HEK293 (cell line): Measurements from ENCODE around the gene CLEC16A.

ENCODE experiments used
- CTCF ChIA-PET: fragments of 350-600 bp; formaldehyde crosslinking; extraction: SDS; loops from one replicate; lab custom pipeline; 2021; ENCODE audit warnings: antibody characterized with exemption; lab: Yijun Ruan, JAX
- POLR2A ChIA-PET: fragments of 300-600 bp; formaldehyde crosslinking; extraction: SDS; loops from one replicate; lab custom pipeline; 2020; ENCODE audit warnings: antibody characterized with exemption, inconsistent platforms; lab: Yijun Ruan, JAX
- H3K27ac ChIP-seq: fragments of 200-500 bp; sonication (Bioruptor generic); 2 replicates; pipeline ENCODE4 v1.5.1; 2014; ENCODE audit warnings: low read depth, low read length, control low read depth, inconsistent platforms; ENCODE audit errors: extremely low read depth
- H3K36me3 ChIP-seq, 2 experiments: fragments of 200-500 bp in 1 of 2; sonication (Bioruptor generic) in 1 of 2; 1 replicate in 1 of 2; 2 replicates in 1 of 2; pipeline ENCODE4 v1.5.1; 2014 to 2017; ENCODE audit warnings: inconsistent platforms in 2 of 2, low read length in 2 of 2; ENCODE audit not compliant: control insufficient read depth in 2 of 2, insufficient read depth in 1 of 2
- H3K4me1 ChIP-seq: fragments of 200-500 bp; sonication (Bioruptor generic); 2 replicates; pipeline ENCODE4 v1.5.1; 2014; ENCODE audit warnings: mild to moderate bottlenecking, low read length, inconsistent platforms; ENCODE audit not compliant: control insufficient read depth, insufficient read depth
- H3K4me3 ChIP-seq: 2 replicates; pipeline ENCODE4 v1.5.1; 2011; ENCODE audit warnings: low read depth, mild to moderate bottlenecking, control low read depth, low read length, moderate library complexity
- H3K9me3 ChIP-seq: fragments of 200-500 bp; sonication (Bioruptor generic); 2 replicates; pipeline ENCODE4 v1.5.1; 2014; ENCODE audit warnings: low read depth, low read length, inconsistent platforms; ENCODE audit not compliant: control insufficient read depth, insufficient read depth
- EGR2 ChIP-seq: fragments of 450-650 bp; formaldehyde crosslinking; IDR thresholded peaks from 2 replicates; pipeline ENCODE4 v1.5.1; 2016; ENCODE audit warnings: low read depth, missing biosample characterization, missing genetic modification characterization
- GLIS2 ChIP-seq: fragments of 450-650 bp; formaldehyde crosslinking; IDR thresholded peaks from 2 replicates; pipeline ENCODE4 v1.5.1; 2016; ENCODE audit warnings: missing biosample characterization, missing genetic modification characterization
- INSM2 ChIP-seq: fragments of 450-650 bp; formaldehyde crosslinking; IDR thresholded peaks from 2 replicates; pipeline ENCODE4 v1.5.1; 2016; ENCODE audit warnings: missing biosample characterization, missing genetic modification characterization
- SALL2 ChIP-seq: fragments of 450-650 bp; formaldehyde crosslinking; IDR thresholded peaks from 2 replicates; pipeline ENCODE4 v1.5.0; 2017; ENCODE audit warnings: missing biosample characterization, mild to moderate bottlenecking, missing genetic modification characterization, borderline replicate concordance
- WT1 ChIP-seq: fragments of 450-650 bp; formaldehyde crosslinking; IDR thresholded peaks from 2 replicates; pipeline ENCODE4 v1.5.1; 2016; ENCODE audit warnings: missing biosample characterization, missing genetic modification characterization
- ZFP41 ChIP-seq: fragments of 450-650 bp; formaldehyde crosslinking; IDR thresholded peaks from 2 replicates; pipeline ENCODE4 v1.5.1; 2016; ENCODE audit warnings: missing biosample characterization, missing genetic modification characterization, borderline replicate concordance
- ZNF114 ChIP-seq: fragments of 450-650 bp; formaldehyde crosslinking; IDR thresholded peaks from 2 replicates; pipeline ENCODE4 v1.5.0; 2017; ENCODE audit warnings: missing biosample characterization, missing genetic modification characterization
- ZNF121 ChIP-seq: fragments of 450-650 bp; formaldehyde crosslinking; IDR thresholded peaks from 2 replicates; pipeline ENCODE4 v1.5.1; 2016; ENCODE audit warnings: missing biosample characterization, missing genetic modification characterization
- ZNF211 ChIP-seq: fragments of 450-650 bp; formaldehyde crosslinking; IDR thresholded peaks from 2 replicates; pipeline ENCODE4 v1.5.1; 2016; ENCODE audit warnings: low read depth, missing biosample characterization, missing genetic modification characterization
- ZNF302 ChIP-seq: fragments of 450-650 bp; formaldehyde crosslinking; IDR thresholded peaks from 2 replicates; pipeline ENCODE4 v1.5.1; 2016; ENCODE audit warnings: missing biosample characterization, missing genetic modification characterization, low read depth
- ZNF48 ChIP-seq: fragments of 450-650 bp; formaldehyde crosslinking; IDR thresholded peaks from 2 replicates; pipeline ENCODE4 v1.5.1; 2016; ENCODE audit warnings: missing biosample characterization, missing genetic modification characterization
- ZNF660 ChIP-seq: fragments of 450-650 bp; IDR thresholded peaks from 2 replicates; pipeline ENCODE4 v1.5.1; 2018; ENCODE audit warnings: missing biosample characterization, mild to moderate bottlenecking, missing genetic modification characterization
- ZNF707 ChIP-seq: fragments of 450-650 bp; formaldehyde crosslinking; IDR thresholded peaks from 2 replicates; pipeline ENCODE4 v1.5.1; 2016; ENCODE audit warnings: missing biosample characterization, missing genetic modification characterization
- ZNF777 ChIP-seq: fragments of 450-650 bp; formaldehyde crosslinking; IDR thresholded peaks from 2 replicates; pipeline ENCODE4 v1.5.1; 2017; ENCODE audit warnings: missing biosample characterization, missing genetic modification characterization, borderline replicate concordance
- TF ChIP-seq, protein P1 (sequence below): fragments of 450-650 bp; formaldehyde crosslinking; IDR thresholded peaks from 2 replicates; pipeline ENCODE4 v1.5.1; 2017; ENCODE audit warnings: missing biosample characterization, missing genetic modification characterization
- TF ChIP-seq, protein P2 (sequence below): fragments of 450-650 bp; formaldehyde crosslinking; IDR thresholded peaks from 2 replicates; pipeline ENCODE4 v1.5.1; 2016; ENCODE audit warnings: missing biosample characterization, missing genetic modification characterization
- TF ChIP-seq, protein P3 (sequence below): fragments of 450-650 bp; formaldehyde crosslinking; IDR thresholded peaks from 2 replicates; pipeline ENCODE4 v1.5.1; 2016; ENCODE audit warnings: missing biosample characterization, missing genetic modification characterization
- TF ChIP-seq, protein P4 (sequence below): fragments of 450-650 bp; formaldehyde crosslinking; conservative IDR thresholded peaks from 2 replicates; pipeline ENCODE4 v1.5.1; 2016; ENCODE audit warnings: low read depth, missing biosample characterization, missing genetic modification characterization
- TF ChIP-seq, protein P5 (sequence below): fragments of 450-650 bp; formaldehyde crosslinking; IDR thresholded peaks from 2 replicates; pipeline ENCODE4 v1.5.1; 2017; ENCODE audit warnings: missing biosample characterization, missing genetic modification characterization

Gene CLEC16A

DNA sequence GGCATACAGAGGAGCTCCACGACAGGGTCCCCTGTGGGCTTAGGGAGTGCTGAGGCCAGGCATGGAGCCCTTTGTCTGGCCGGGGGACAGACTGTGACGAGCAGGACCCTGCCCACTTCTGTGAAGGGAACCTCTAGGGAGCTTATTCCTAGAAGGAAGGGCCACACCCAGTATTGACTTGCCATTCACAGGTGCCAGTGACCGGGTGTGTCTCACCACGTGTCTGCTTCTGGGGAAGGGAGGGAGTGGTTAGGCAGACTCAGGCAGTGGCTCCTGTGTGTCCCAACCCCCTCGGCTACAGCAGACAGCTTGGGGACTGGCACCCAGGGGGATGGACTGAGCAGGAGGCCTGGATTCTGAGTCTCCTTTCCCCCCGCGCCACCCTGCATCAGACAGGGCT lies 254.5 kb downstream of the CLEC16A start (continued):
- TF ChIP-seq, protein P1, sequence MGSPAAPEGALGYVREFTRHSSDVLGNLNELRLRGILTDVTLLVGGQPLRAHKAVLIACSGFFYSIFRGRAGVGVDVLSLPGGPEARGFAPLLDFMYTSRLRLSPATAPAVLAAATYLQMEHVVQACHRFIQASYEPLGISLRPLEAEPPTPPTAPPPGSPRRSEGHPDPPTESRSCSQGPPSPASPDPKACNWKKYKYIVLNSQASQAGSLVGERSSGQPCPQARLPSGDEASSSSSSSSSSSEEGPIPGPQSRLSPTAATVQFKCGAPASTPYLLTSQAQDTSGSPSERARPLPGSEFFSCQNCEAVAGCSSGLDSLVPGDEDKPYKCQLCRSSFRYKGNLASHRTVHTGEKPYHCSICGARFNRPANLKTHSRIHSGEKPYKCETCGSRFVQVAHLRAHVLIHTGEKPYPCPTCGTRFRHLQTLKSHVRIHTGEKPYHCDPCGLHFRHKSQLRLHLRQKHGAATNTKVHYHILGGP (tag by site-specific recombination), result peak; percentile 92
- no peak for TF ChIP-seq ZNF121 (tag by site-specific recombination)

GRCh38 chr16:11200592-11200991 lies 256.2 kb downstream of the CLEC16A start:
- no peak overlapping the region for H3K4me3 ChIP-seq
- ChIA-PET CTCF (interaction anchor here (0.6 kb wide), 1 partner anchor 181 kb away, joined by 4 read pairs; no protein-coding TSS in a partner anchor), POLR2A (interaction anchor here (1.4 kb wide), 1 partner anchor 55 kb away, joined by 4 read pairs; the partner anchor contains the start of gene SOCS1)
- no peaks in the 10 kb centered on the region for H3K4me1 ChIP-seq
- no peak overlapping the region for H3K27ac ChIP-seq
- no peaks in the 10 kb centered on the region for H3K9me3 ChIP-seq
- H3K36me3 ChIP-seq, result no peaks in the 10 kb centered on the region
- TF ChIP-seq SALL2 (no peak), INSM2 (no peak), ZNF114 (tag by site-specific recombination) (no peak), WT1 (tag by site-specific recombination) (no peak), ZNF302 (no peak), EGR2 (tag by site-specific recombination) (no peak), ZNF48 (tag by site-specific recombination) (no peak), ZNF777 (tag by site-specific recombination) (no peak), ZFP41 (tag by site-specific recombination) (no peak), ZNF660 (tag by site-specific recombination) (no peak), GLIS2 (no peak), ZNF707 (tag by site-specific recombination) (no peak), ZNF211 (tag by site-specific recombination) (no peak)
- TF ChIP-seq, protein P2, sequence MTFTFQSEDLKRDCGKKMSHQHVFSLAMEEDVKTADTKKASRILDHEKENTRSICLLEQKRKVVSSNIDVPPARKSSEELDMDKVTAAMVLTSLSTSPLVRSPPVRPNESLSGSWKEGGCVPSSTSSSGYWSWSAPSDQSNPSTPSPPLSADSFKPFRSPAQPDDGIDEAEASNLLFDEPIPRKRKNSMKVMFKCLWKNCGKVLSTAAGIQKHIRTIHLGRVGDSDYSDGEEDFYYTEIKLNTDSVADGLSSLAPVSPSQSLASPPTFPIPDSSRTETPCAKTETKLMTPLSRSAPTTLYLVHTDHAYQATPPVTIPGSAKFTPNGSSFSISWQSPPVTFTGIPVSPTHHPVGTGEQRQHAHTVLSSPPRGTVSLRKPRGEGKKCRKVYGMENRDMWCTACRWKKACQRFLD, result no peak
- TF ChIP-seq, protein P3, sequence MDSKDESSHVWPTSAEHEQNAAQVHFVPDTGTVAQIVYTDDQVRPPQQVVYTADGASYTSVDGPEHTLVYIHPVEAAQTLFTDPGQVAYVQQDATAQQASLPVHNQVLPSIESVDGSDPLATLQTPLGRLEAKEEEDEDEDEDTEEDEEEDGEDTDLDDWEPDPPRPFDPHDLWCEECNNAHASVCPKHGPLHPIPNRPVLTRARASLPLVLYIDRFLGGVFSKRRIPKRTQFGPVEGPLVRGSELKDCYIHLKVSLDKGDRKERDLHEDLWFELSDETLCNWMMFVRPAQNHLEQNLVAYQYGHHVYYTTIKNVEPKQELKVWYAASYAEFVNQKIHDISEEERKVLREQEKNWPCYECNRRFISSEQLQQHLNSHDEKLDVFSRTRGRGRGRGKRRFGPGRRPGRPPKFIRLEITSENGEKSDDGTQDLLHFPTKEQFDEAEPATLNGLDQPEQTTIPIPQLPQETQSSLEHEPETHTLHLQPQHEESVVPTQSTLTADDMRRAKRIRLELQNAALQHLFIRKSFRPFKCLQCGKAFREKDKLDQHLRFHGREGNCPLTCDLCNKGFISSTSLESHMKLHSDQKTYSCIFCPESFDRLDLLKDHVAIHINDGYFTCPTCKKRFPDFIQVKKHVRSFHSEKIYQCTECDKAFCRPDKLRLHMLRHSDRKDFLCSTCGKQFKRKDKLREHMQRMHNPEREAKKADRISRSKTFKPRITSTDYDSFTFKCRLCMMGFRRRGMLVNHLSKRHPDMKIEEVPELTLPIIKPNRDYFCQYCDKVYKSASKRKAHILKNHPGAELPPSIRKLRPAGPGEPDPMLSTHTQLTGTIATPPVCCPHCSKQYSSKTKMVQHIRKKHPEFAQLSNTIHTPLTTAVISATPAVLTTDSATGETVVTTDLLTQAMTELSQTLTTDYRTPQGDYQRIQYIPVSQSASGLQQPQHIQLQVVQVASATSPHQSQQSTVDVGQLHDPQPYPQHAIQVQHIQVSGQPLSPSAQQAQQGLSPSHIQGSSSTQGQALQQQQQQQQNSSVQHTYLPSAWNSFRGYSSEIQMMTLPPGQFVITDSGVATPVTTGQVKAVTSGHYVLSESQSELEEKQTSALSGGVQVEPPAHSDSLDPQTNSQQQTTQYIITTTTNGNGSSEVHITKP, result no peak
- TF ChIP-seq, protein P4, sequence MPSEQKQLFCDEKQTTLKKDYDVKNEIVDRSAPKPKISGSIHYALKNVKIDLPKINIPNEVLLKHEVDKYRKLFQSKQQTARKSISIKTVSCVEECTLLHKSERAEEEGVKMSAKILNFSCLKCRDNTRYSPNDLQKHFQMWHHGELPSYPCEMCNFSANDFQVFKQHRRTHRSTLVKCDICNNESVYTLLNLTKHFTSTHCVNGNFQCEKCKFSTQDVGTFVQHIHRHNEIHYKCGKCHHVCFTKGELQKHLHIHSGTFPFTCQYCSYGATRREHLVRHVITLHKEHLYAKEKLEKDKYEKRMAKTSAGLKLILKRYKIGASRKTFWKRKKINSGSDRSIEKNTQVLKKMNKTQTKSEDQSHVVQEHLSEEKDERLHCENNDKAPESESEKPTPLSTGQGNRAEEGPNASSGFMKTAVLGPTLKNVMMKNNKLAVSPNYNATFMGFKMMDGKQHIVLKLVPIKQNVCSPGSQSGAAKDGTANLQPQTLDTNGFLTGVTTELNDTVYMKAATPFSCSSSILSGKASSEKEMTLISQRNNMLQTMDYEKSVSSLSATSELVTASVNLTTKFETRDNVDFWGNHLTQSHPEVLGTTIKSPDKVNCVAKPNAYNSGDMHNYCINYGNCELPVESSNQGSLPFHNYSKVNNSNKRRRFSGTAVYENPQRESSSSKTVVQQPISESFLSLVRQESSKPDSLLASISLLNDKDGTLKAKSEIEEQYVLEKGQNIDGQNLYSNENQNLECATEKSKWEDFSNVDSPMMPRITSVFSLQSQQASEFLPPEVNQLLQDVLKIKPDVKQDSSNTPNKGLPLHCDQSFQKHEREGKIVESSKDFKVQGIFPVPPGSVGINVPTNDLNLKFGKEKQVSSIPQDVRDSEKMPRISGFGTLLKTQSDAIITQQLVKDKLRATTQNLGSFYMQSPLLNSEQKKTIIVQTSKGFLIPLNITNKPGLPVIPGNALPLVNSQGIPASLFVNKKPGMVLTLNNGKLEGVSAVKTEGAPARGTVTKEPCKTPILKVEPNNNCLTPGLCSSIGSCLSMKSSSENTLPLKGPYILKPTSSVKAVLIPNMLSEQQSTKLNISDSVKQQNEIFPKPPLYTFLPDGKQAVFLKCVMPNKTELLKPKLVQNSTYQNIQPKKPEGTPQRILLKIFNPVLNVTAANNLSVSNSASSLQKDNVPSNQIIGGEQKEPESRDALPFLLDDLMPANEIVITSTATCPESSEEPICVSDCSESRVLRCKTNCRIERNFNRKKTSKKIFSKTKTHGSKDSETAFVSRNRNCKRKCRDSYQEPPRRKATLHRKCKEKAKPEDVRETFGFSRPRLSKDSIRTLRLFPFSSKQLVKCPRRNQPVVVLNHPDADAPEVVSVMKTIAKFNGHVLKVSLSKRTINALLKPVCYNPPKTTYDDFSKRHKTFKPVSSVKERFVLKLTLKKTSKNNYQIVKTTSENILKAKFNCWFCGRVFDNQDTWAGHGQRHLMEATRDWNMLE (tag by site-specific recombination), result no peak
- TF ChIP-seq, protein P5, sequence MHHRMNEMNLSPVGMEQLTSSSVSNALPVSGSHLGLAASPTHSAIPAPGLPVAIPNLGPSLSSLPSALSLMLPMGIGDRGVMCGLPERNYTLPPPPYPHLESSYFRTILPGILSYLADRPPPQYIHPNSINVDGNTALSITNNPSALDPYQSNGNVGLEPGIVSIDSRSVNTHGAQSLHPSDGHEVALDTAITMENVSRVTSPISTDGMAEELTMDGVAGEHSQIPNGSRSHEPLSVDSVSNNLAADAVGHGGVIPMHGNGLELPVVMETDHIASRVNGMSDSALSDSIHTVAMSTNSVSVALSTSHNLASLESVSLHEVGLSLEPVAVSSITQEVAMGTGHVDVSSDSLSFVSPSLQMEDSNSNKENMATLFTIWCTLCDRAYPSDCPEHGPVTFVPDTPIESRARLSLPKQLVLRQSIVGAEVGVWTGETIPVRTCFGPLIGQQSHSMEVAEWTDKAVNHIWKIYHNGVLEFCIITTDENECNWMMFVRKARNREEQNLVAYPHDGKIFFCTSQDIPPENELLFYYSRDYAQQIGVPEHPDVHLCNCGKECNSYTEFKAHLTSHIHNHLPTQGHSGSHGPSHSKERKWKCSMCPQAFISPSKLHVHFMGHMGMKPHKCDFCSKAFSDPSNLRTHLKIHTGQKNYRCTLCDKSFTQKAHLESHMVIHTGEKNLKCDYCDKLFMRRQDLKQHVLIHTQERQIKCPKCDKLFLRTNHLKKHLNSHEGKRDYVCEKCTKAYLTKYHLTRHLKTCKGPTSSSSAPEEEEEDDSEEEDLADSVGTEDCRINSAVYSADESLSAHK, result no peak
